Choroid plexus epithelial cell (primary cell): ENCODE measurements around the gene PDGFB.

Experiments
- DNase-seq: peaks from one replicate; pipeline ENCODE4 v3.0.0-alpha.2; 2010; ENCODE audit warnings: low read depth
- H3K4me3 ChIP-seq: 2 replicates; pipeline ENCODE4 v1.5.1; 2011; ENCODE audit warnings: low read depth, mild to moderate bottlenecking, control low read depth, low read length, moderate library complexity
- CTCF ChIP-seq: conservative IDR thresholded peaks from 2 replicates; pipeline ENCODE4 v1.5.1; 2011; ENCODE audit warnings: low read depth, mild to moderate bottlenecking, control low read depth, inconsistent platforms, low read length, moderate library complexity

PDGFB gene

GRCh38 chr22:39212721-39213376 is 31.9 kb downstream of the PDGFB start:
- DNase-seq: peak; percentile 82
- TF ChIP-seq CTCF: peak; percentile 29
- no peak overlapping the region for H3K4me3 ChIP-seq

- no peak overlapping the region for H3K4me3 ChIP-seq
- no peak for DNase-seq
- no peak for TF ChIP-seq CTCF
These were observed 35.0 kb downstream of the PDGFB start for GRCh38 chr22:39209756-39210155.

GRCh38 chr22:39208013-39208680 is 36.6 kb downstream of the PDGFB start:
- TF ChIP-seq CTCF: no peak
- no peak overlapping the region for H3K4me3 ChIP-seq
- DNase-seq: no peak

GRCh38 chr22:39207141-39208012 is 37.4 kb downstream of the PDGFB start:
- no peak for TF ChIP-seq CTCF
- DNase-seq: peak; percentile 47

GRCh38 chr22:39206491-39206890 is 38.3 kb downstream of the PDGFB start:
- TF ChIP-seq CTCF: no peak
- no peak for DNase-seq
- no peak overlapping the region for H3K4me3 ChIP-seq

More at GRCh38 chr22:39207141-39208012, 37.4 kb downstream of the PDGFB start:
- no peak overlapping the region for H3K4me3 ChIP-seq

- H3K4me3 ChIP-seq: no peak overlapping the region
- peak; percentile 62 for DNase-seq
- TF ChIP-seq CTCF: no peak
These were observed 39.3 kb downstream of the PDGFB start for GRCh38 chr22:39205344-39206021.
